IPS-18c (cell line): ENCODE data around the gene HHIPL1.

Experiments
- H3K4me3 ChIP-seq: 2 replicates; pipeline ENCODE4 v1.7.0; 2013; ENCODE audit warnings: low read depth, mild to moderate bottlenecking, low read length, moderate library complexity; ENCODE audit not compliant: insufficient read depth
- H3K9me3 ChIP-seq: one replicate; pipeline ENCODE4 v1.6.1; 2013; ENCODE audit warnings: mild to moderate bottlenecking, low read length, moderate library complexity; ENCODE audit not compliant: control insufficient read depth, insufficient read depth

Gene HHIPL1

DNA sequence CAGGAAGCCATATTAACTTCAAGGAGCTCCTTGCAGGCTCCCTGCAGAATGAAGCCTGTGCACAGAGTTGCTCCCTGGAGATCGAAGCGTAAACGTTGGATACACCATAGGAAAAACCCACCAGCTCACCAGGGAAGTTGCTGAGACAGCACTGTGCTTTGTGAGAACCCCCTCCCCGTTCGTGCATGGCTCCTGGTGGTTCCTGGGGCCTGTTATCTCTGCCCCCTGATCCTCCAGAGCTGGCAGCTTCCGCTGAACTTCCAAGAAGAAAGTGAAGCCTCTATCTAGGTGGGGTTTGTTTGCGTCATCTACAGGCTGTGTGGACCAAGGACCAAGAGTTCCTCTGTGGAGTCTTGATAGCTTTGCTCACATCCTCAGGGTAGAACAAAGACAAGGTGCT, 38.6 kb upstream of the HHIPL1 start:
- Histone ChIP-seq H3K9me3 (no peaks in the 10 kb centered on the region), H3K4me3 (no peak overlapping the region)

DNA sequence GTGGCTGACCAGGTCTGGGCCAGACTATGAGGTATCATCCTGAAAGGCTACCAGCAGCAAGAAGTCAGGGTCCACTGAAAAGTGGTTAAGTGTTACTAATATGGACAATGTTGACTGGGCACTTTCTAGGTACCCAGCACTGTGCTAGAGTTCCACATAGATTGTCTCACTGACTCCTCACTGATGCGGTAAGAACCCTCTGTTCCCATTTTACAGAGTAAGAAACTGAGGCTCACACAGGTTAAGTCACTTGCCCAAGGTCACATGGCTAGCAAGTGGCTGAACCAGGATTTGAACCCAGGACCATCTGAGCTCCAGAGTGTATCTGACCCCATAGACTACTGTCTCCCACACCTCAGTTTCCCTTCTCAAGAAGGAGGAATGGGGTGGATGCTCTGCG, 36.3 kb upstream of the HHIPL1 start:
- Histone ChIP-seq H3K4me3 (no peak overlapping the region), H3K9me3 (no peaks in the 10 kb centered on the region)

DNA sequence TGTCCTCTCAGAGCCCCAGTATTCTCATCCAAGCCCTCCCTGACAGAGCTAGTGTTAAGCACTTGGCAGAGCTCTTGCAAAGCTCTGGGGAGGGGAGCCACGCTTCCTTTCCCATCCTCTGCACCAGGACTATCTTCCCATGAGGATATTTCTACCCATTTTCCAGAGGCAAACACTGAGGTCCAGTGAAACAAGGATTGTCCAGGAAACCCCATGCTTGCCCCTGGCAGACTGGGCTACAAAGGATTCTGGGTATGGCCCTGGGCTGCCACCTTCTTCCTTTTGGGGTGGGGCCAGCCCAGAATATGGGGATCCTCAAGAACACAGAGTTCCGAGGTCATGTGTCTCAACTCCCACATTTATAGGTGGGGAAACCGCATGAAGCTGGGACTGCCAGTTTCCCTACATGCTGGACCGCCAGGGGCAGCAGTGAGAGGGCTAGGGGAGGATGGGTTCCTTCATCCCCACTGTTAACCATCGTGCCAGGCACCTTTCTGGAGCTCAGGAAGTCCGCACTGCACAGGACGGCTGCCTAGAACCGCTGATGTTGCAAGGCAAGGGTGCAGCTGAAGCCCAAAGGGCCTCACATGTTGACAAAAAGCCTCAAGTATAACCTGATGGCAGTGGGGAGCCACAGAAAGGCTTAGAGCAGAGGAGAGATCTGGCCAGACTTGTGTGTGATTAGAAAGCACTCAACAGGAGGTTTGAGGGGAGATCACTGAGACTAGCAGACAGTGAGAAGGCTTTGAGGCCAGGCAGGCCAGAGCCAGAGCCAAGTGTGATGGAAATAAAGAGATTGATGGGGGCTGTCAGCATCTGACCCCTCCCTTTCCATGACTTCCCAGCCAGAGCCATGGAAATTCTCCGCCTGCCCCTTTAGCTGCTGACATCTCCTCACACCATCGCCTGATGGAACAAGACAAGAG, 35.4 kb upstream of the HHIPL1 start:
- Histone ChIP-seq H3K4me3 (no peak overlapping the region), H3K9me3 (no peaks in the 10 kb centered on the region)

DNA sequence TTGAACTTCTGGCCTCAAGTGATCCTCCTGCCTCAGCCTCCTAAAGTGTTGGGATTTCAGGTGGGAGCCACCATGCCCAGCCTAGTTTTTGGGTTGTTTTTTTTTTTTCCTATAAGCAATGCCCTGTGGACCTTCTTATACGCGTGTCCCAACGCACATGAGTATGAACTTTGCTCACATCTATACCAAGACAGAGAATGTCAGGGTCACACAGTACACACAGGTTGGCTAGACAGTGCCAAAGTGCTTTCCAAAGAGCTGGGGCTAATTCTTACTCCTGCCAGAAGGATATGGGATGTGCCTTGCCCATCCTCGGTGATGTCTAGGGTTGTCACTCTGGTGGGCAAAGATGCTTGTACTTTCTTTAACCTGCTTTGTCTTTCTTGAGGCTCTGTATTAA, 33.3 kb upstream of the HHIPL1 start:
- no peak overlapping the region for H3K4me3 ChIP-seq

DNA sequence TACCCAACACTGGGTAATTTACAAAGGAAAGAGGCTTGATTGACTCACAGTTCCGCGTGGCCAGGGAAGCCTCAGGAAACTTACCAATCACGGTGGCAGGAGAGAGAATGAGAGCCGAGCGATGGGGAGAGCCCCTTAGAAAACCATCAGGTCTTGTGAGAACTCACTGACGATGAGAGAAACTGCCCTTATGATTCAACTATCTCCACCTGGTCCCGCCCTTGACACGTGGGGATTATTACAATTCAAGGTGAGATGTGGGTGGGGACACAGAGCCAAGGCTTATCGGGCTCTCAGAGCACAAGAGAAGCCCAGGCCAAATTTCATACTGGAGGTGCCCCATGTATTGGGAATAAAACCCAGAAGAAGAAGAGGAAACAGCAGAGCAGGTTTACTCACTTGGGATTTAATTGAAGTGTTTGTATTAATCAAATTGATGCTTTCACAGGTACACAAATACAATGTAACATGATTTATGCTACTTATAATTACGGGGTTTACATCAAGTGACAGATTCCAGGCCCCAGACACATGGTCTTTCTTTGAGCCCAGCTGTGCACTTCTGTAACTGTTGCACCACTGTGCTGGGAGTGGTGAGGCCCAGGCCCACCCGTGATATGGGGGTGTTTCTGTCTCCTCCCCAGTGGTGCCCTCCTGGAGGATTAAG, 32.7 kb upstream of the HHIPL1 start:
- H3K9me3 ChIP-seq, result no peaks in the 10 kb centered on the region

More for the DNA sequence above, 33.3 kb upstream of the HHIPL1 start:
- no peaks in the 10 kb centered on the region for H3K9me3 ChIP-seq

DNA sequence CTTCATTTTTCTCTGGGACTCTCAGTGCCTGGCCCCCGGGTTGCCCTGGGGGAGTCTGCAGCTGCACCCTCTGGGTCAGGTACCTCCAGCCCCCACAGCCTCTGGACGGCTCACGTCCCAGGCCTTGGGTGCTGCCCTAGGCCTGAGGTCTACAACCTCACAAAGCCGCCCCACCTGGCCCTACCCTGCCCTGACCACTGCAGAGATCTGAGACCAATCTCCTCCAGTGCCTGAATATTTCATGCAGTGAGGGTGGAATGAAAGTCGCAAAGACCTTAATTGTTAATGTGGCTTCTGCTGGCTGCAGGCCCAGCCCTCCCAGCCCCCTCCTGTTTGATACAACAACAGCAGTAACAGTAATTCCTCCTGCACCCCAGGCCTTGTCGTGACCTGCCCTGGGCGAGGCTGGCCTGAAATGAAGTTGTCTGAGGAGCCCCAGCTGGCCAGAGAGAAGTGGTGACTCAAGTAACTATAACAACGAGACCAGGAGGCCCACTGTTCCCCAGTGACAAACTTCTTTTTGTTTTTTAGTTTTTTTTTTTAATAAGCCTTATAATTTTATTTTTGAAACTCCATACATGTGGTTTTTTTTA, 32.1 kb upstream of the HHIPL1 start:
- H3K9me3 ChIP-seq, result no peaks in the 10 kb centered on the region
- no peak overlapping the region for H3K4me3 ChIP-seq

More for the DNA sequence above, 32.7 kb upstream of the HHIPL1 start:
- H3K4me3 ChIP-seq, result no peak overlapping the region

DNA sequence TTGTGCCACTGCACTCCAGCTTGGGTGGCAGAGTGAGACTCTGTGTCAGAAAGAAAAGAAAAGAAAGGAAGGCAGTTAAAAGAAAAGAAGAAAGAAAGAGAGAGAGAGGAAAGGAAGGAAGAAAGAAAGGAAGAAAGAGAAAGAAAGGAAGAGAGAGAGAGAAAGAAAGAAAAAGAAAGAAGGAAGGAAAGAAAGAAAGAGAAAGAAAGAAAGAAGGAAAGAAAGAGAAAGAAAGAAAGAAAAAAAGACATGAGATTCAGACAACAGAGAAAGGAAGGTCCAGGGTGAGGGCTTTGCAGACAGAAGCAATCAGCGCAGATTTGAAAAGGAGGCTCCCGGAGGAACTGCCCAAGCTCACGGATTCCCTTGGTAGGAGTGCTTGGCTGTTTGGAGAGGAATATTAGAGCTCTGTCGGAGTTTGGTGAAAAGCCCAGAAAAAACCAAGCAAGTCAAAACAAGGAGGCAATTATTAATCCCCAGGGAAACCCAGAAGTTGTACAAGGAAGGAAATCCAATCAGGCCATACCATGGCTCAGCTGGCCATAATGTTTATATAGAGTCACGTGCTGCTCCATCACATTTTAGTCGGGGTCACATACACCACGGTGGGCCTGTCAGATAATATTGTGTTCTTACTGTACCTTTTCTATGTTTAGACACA, 29.3 kb upstream of the HHIPL1 start:
- no peak overlapping the region for H3K4me3 ChIP-seq
- H3K9me3 ChIP-seq, result no peaks in the 10 kb centered on the region

DNA sequence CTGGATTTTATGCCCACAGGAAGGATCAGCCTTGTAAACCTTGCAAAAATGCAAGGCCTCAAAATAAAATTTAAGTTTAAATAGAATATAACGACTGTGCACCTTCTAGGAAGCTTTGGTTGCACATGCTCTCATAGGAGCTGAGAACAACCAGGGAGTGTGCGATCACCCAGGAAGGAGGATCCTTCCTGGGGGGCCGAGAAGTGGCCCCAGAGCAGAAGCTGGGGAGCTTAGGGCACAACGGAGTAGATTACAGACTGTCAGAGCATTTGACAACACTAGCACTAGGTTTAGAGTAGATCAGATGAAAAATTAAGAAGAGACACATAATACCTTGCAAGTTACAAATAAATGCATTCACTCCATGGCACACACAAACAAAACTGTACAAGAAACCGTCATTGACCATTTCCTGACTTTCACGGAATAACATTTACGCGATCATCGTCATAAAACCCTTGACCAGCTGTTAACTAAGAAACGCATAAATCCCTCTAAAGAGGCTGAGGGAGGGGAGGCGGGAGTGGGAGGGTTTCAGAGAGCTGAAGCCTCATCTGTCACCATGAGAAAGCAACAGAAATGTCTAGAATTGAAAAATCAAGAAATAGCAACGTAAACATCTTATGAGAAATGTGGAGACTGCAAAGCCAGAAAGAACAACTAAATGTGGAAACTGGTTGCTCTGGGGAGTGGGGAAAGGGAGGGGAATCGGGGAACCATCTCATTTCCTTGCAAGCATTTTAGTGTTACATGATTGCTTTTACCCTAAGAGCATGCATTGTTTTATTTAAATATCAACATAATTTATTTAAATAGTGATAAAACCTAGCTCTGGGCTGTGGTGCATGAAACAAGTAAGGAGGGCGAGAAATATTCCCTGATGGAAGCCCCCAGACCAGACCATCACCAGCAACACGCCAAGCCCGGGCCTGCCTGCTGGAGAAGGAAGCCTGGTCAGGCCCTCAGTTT, 27.8 kb upstream of the HHIPL1 start:
- H3K4me3 ChIP-seq, result no peak overlapping the region
- no peaks in the 10 kb centered on the region for H3K9me3 ChIP-seq

DNA sequence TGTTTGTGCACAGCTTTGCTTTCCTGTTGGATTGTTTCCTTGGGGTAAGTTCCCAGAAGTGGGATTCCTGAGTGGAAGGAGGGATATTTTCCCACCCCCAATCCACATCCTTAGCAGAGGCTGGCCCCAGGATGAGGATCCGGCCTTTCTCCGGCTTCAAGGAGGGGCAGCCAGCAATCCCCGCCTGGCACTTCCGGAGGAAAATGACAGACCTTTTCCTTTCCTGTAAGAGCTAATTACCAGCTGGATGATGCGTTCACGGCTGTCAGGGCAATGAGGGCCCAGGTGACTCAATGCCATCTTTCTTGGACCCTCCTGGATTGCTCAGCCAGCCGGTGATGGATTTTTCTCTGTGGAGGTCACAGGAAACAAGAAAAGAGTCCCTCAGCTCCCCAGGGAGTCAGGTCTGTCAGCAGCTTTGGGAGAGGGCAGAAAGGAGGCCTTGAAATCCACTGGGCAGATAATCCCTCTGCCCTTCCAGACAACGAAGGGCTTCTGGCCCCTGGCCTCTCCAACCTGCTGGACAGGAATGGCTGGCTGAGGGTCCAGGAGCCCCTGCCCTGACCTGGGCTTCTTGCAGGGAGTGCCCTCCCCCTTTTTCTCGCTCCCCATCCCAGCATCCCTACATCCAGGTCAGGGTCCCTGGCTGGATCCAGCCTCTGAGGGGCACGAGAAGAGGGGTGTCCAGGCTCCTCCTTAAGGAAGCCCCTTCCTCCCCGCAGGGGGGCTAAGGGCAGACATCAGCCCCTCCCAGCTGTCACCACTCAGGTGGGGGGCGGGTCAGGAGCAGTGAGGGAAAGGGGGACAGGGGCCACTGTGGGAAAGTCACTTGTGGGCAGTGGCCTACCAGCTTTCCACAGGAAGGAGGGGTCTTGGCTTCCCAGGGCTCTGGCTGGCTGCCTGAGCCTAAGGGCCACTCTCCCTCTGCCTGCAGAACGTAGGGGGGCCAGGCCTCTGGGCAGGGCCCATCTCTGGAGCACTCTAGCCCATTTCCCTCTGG, 24.8 kb upstream of the HHIPL1 start:
- Histone ChIP-seq H3K4me3 (no peak overlapping the region), H3K9me3 (no peaks in the 10 kb centered on the region)

DNA sequence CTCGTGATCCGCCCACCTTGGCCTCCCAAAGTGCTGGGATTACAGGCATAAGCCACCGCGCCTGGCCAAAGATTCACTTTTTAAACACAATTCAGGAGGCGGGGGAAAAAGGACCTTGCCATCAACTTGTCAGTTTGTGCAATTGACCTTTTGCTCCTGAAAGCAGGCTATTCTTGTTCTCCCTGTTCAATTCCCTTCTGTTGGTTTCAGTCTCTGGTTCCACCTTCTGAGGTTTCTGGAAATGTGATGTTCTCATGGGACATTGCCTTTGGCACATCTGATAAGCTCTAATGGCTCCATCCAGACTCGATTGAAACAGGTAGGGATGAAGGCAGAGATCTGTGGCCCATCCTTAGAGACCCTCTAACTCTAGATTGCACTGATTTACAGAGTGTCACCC, 23.0 kb upstream of the HHIPL1 start:
- no peaks in the 10 kb centered on the region for H3K9me3 ChIP-seq

DNA sequence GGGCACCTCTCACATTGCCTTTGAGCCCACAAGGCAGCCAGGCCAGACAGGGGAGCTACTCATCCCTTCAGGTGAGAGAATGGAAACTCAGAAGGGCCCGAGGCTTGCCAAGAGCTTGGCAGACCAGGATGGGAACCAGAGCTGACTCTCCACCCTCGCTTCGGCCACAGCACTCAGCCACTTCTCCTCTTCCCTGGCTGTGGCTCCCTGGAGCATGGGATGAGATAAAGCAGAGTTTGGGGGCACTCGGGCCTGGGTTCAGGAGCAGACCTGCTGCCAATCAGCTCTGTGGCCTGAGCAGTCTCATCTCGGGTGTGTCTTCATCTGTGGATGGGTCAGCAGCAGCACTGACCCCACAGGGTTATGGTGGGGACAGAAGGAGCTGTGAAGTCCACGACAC, 20.9 kb upstream of the HHIPL1 start:
- no peak overlapping the region for H3K4me3 ChIP-seq
- no peaks in the 10 kb centered on the region for H3K9me3 ChIP-seq

More for the DNA sequence above, 23.0 kb upstream of the HHIPL1 start:
- no peak overlapping the region for H3K4me3 ChIP-seq

DNA sequence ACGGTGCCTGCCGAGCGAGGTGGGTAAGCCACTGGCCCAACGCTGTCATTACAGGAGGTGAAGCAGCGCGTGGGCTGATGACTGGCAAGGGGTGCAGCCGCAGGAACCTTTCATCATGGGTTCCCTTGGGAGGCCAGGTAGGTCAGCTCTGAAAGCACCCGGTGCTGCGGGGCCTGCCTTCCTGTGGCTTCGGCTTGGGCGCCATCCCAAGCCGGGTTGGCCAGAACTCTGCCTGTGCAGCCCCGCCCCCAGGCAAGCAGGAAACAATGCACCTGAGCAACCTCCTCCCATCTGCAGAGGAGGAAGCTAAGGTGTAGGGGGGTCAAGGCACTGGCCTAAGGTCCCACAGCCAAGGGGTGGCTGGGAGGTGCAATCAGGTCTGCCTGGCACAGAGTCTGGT, 20.0 kb upstream of the HHIPL1 start:
- no peak overlapping the region for H3K4me3 ChIP-seq

DNA sequence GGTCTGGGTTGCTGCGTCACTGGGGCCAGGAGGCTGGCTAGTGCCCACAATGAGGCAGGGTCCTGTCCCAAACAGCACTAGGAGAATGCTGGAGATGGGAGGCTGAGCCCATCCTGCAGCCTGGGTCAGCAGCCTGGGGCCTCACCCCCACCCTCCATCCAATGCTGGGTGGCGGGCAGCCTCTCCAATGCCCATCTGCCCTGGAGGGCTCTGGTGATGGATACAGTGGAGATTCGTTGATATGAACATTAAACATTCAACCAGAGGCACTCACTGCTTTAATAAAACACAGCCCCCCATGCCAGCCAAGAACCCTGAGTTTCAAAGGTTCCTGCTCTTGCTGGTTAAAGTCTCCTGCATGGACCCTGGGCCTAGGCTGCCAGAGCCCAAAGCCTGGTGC, 19.5 kb upstream of the HHIPL1 start:
- no peak overlapping the region for H3K4me3 ChIP-seq

More for the DNA sequence above, 20.0 kb upstream of the HHIPL1 start:
- no peaks in the 10 kb centered on the region for H3K9me3 ChIP-seq

DNA sequence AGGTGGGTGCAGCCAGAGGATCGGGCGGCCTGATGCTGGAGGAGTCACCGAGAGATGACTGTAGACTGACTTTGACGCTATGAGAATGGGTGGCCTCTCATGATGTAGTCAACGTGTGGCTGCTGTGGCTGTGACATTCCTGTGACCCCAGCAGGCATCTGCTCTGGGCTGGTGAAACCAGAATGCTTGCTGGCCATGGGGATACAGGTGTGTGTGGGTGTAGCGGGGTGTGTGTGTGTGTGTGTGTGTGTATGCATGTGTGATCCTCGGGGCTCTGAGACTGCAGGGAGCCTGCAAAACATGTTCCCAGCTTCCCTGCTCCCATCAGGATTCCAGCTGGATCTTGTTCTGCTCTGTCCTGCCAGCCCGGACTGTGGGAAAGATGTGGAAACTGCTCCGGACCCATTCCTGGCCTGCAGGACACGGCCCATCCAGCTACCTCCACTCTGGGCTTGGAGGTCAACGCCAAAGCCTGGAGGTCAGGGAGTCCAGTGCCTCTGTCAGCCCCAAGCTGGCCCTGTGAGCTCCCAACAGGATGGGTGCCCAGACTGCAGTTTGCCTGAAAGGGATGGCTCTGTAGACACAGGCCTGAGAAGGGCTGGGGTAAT, 18.8 kb upstream of the HHIPL1 start:
- no peaks in the 10 kb centered on the region for H3K9me3 ChIP-seq
- no peak overlapping the region; the same call in 1 of the 2 replicates for H3K4me3 ChIP-seq

More for the DNA sequence above, 19.5 kb upstream of the HHIPL1 start:
- no peaks in the 10 kb centered on the region for H3K9me3 ChIP-seq

DNA sequence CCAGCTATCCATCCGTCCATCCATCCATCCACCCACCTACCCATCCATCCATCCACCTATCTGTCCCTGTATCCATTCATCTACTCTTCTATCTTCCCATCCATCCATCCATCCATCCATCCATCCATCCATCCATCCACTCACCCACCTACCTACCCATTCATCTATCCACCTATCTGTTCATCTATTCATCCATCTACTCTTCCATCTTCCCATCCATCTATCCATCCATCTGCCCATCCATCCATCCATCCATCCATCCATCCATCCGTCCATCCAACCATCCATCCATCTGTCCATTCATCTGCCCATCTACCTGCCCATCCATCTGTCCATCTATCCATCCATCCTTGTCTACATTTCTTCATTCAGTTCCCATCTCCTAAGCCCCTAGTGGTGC, 17.8 kb upstream of the HHIPL1 start:
- Histone ChIP-seq H3K9me3 (peaks cover 2% of the 10 kb centered on the region), H3K4me3 (no peak overlapping the region)
